A172 (cell line): ENCODE data around the gene CUZD1. TPM values are rescaled to one million over a fixed set of nuclear protein-coding genes. Genes with fewer than 3 reads are reported as not detected.
A peak's percentile ranks its signal among the peaks of the same experiment; 100 is the strongest.

Experiments used
- DNase-seq: peaks from one replicate; pipeline ENCODE4 v3.0.0-alpha.2; 2015; ENCODE audit warnings: low spot score
- total RNA-seq: library from RNA; depleted of rRNA; stranded (reverse); fragments of >200 nt; shearing (Covaris generic); gene quantifications from 2 replicates; pipeline ENCODE4 v1.2.3, GENCODE V29; 2014

Gene CUZD1
- total RNA-seq, 1 experiment from 2014 or later = not detected

GRCh38 chr10:122854648-122855047, 9.0 kb upstream of the CUZD1 start:
- peak; percentile 71 for DNase-seq

DNA sequence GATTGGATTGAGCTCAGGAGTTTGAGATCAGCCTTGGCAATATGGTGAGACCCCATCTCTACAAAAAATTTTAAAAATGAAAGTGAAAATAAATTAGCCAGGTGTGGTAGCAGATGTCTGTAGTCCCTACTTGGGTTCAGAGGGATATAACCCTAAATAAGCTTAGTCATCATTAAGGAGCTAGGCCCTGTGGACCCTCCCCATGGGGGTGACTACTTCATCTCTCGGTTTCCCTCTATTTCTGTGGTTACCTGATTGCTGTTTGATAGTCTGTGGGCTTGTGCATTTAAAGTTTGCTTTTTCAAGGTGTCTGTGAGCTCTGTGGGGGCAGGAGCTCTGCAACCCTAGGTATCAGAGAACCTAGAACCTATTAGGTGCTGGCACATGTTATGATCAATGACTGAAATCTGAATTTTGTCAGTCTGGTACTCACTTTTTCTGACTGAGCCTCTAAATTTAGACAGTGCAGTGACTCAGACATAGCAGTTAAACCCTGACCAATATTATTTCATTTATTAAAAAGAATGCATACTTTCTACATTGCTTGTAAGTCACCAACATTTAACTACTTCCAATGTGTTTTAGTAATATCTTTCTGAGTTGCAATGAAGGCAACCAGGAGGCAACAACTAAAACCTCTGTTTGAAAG, 8.1 kb upstream of the CUZD1 start:
- DNase-seq = no peak

DNA sequence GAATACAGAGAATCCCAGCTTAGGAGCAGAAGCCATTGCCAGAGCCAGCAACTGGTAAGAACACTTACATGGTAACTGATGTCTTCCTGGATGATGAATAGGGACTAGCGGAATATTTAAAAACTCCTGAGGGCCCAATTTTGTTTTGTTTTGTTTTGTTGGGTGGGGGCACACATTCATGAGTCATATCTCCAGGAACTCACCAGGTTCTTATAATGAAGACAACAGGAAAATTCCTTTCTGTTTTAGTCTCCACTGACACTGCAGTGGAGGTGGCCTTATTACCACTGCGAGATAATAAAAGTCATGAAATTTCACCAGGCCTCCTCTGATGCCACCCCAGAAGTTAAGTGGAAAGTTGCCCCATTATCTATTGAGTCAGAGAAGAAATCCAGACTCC, 6.6 kb upstream of the CUZD1 start:
- DNase-seq = peak; percentile 69

GRCh38 chr10:122850705-122851640, 5.3 kb upstream of the CUZD1 start:
- DNase-seq = no peak

- no peak for DNase-seq
Observed at GRCh38 chr10:122849900-122850605, 4.4 kb upstream of the CUZD1 start.

DNA sequence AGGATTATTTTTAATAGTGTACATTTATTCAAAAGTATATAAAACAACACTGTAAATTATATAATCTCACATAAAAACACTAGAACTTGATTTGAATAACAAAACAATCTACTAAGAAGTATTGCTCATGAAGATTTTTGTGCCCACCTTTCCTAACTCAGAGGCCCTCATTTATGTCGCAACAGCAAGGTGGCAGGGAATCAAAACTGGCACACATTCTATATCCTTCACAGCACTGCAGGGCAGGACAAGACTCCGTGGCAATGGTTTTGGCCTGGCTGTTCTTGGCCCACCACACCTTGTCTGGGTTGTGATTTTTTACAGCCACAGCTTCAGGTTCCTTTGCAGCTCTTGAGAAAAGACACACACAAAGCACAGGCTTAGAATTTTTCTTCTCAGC, 3.4 kb upstream of the CUZD1 start:
- DNase-seq = no peak

GRCh38 chr10:122847782-122848604, 2.3 kb upstream of the CUZD1 start:
- DNase-seq = no peak

GRCh38 chr10:122844146-122844545, 1.5 kb downstream of the CUZD1 start:
- DNase-seq = no peak

DNA sequence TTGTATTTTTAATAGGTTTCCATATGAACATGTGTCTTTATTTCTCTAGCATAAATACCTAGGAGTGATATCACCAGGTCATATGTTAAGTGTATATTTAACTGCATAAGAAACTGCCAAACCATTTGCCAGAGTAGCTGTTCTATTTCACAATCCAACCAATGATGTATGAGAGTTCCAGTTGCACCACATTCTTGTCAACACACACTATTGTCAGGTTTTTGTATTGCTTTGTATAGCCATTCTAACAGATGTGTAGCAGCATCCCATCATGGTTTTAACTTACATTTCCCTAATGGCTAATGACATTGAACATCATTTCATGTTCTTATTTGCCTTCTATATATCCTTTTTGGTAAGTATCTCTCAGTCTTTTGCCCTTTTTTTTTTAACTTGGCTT, 4.1 kb downstream of the CUZD1 start:
- DNase-seq = no peak

DNA sequence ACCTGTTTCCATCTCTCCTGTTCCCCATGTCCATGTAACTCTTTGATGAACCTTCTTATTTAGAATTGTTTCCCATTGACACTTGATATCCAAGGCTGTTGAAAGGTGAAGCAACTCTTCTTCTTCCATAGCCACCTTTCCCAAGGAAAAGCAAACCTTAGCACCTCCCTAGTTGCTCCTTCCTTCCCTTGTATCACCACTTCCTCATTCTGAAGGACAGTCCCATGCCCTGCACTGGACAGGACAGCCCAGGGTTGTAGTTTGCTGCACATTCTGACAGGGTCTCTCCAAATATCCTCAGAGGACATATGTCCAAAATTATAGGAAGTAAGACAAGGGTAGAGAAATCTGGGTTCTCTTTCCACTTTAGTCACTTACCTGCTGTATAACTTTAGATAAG, 6.2 kb downstream of the CUZD1 start:
- no peak for DNase-seq

GRCh38 chr10:122838880-122839279, 6.8 kb downstream of the CUZD1 start:
- DNase-seq = no peak

DNA sequence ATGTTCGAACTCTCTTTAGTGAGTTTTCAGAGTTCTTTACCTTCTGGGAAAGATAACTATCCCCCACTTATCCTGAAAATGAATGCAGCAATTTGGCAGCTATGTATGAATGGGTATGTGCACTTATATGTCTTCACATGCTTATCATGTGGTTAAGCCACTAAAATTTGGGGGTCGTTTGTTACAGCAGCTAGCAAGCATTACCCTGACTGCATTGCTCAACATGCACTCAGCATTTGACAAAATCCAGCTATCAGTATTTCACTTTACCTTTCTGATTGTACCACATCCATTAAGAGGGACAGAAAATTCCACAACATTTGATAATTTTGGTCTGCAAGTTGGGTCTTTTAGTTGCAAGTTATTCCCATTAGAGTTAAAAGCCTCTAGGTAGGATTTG, 9.7 kb downstream of the CUZD1 start:
- DNase-seq = no peak

DNA sequence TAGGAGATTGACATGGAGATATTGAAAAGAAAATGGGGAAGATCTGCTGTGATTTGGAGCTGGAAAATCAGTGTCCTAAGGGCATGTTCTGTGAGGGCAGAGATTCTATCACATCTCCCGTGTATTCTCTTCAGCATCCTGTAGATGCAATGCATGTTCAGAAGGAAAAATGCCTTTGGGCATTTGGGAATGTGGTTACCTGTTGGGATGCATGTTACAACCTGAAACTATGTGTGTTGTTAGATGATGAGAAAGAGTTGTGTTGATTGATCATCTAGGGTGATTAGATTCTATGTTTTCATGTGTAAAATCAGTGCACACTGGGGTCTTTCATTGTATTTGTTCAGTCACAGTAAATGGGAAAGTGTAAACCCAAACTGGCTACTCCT, 14.7 kb downstream of the CUZD1 start:
- DNase-seq = no peak

- DNase-seq = no peak
Observed at GRCh38 chr10:122830273-122830964, 15.2 kb downstream of the CUZD1 start.

- no peak for DNase-seq
Observed at GRCh38 chr10:122829454-122829853, 16.2 kb downstream of the CUZD1 start.

DNA sequence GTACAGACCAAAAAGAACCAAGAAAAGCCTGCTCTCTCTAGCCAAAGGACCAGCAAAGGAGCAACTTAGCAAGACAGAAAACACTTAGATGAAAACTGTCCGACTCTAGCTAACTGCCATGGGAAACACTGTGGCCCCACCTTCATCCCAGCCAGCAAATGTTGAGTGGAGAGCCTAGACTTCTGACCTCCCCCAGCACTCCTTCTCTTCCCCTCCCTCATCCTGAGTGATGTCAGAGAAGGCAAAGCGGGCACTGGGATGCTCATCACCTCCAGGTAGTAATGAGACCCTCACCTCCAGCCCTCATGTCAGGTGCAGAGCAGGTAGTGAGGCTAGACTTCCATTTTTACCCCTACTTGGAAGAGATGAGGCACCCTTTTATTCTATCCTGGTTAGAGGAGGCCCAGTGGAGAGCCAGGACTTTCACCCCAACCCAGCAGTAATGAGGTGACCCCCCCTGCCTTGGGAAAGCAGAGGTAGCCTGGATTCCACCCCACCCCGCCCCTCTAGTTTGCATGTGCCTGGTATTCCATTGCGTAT, 16.9 kb downstream of the CUZD1 start:
- DNase-seq = no peak

DNA sequence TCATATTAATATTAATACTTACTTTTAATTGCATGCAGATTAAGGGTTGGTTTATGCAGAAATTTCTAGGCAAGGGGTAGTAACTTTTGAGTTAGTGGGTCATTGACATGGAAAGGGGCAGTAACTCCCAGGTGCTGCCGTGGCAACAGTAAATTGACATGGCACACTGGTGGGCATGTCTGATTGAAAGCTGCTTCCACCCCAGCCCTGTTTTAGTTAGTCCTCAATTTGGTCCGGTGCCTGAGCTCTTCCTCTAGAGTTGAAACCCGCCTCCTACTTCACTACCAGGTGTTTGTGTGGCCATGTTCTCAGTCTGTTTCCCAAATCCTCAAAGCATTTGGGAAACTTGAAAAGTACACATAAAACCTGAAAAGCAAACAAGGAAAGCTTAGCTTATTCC, 18.4 kb downstream of the CUZD1 start:
- no peak for DNase-seq

GRCh38 chr10:122822973-122823690, 22.5 kb downstream of the CUZD1 start:
- no peak for DNase-seq

DNA sequence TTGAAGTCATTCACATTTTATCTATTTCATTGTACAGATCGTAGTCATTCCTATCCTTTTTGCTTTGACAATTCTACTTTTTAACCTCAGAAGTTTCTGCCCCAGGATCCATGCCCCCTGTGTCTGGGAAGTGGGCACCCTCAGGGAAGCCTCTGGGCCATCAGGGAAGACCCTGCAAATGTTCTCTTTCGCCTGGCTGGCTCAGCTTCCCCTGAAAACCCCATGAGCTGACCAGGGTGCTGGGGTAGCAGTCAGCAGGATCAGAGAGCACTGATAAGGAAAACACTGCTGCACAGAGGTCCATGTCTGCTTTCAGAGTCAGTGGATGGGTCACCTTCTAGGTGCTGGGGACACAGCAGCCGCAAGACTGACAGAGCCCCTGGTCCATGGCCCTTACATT, 23.8 kb downstream of the CUZD1 start:
- no peak for DNase-seq

DNA sequence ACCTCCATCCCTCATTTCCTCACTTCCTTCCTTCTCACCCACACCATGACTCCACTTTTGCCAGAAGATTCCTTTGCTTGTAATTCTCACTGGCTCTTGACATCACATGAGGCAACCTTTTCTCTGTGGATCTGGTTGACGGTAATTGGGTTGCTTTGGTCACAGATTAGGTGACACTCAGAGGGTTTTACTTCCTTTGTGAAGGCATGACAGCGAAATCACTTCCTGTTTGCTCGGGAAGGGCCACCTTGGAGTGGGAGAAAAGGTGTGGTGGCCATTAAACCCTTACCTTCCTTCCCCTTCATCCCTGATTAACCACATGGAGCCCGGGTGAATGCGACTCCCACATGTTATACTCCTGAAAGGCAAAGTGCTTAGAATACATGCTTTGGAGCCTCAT, 30.2 kb downstream of the CUZD1 start:
- DNase-seq = no peak
